ENCODE data around the gene FKBP5. TPM values are rescaled to one million over a fixed set of nuclear protein-coding genes. Genes with fewer than 3 reads are reported as not detected.

Gene FKBP5
- total and polyA plus RNA-seq, 5 donors, result 75.0 to 155 (median 110) TPM

GRCh38 chr6:35730745-35731413, 42.2 kb upstream of the FKBP5 start:
- WGBS, result 5% methylated on average over 15 of the region's 15 CpGs
- DNase-seq (peak in 1 of 3 donors; percentile 35), ATAC-seq (no peak)
- H3K27me3 ChIP-seq (ENCODE audit: control insufficient read depth, insufficient read depth), result no peaks in the 10 kb centered on the region
- H3K4me1 ChIP-seq (ENCODE audit: control insufficient read depth, insufficient read depth, low read length), result peaks cover 33% of the 10 kb centered on the region
- intact Hi-C loops (cut with DNase I), result loop anchor here in 2 of 4 donors (2.0 to 5.0 kb wide), 2 partner anchors 44 to 144 kb away; partner anchors contain the start of gene FKBP5 (in 1 of the 2)
- H3K9me3 ChIP-seq (ENCODE audit: control insufficient read depth, low read length), result no peaks in the 10 kb centered on the region
- peak overlapping the region; percentile 67 for H3K4me3 ChIP-seq (ENCODE audit: low read length)
- peak overlapping the region; percentile 100 for H3K27ac ChIP-seq (ENCODE audit: low read length)

DNA sequence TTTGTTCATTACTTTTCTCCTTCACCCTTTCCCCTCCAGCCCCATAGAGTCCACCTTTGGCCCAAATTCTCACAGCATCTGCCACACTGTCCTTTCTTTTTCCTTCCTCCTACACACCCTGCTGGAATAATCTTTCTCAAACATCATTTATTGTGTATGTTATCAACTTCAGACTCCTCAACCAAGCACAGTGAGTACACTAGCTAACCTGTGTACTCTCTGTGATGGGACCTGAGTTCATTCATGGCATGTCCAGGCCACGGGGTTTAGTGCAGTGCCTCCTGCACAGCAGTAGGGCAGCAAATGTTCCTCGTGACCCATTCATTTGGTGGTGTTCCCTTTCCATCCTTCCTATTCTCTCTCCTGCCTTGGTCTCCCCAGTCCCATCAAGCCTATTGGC, 41.0 kb upstream of the FKBP5 start:
- no peak overlapping the region for H3K4me3 ChIP-seq (ENCODE audit: low read length)
- WGBS, result 59% methylated on average over 2 of the region's 2 CpGs
- peak overlapping the region; percentile 57 for H3K27ac ChIP-seq (ENCODE audit: low read length)
- peaks cover 40% of the 10 kb centered on the region for H3K4me1 ChIP-seq (ENCODE audit: control insufficient read depth, insufficient read depth, low read length)
- no peaks in the 10 kb centered on the region for H3K27me3 ChIP-seq (ENCODE audit: control insufficient read depth, insufficient read depth)
- intact Hi-C loops (cut with DNase I), result loop anchor here (2.0 to 5.0 kb wide), 3 partner anchors 42 to 143 kb away; partner anchors contain the start of gene FKBP5 (in 3 of the 4)
- ATAC-seq (no peak), DNase-seq (no peak)
- no peaks in the 10 kb centered on the region for H3K9me3 ChIP-seq (ENCODE audit: control insufficient read depth, low read length)

DNA sequence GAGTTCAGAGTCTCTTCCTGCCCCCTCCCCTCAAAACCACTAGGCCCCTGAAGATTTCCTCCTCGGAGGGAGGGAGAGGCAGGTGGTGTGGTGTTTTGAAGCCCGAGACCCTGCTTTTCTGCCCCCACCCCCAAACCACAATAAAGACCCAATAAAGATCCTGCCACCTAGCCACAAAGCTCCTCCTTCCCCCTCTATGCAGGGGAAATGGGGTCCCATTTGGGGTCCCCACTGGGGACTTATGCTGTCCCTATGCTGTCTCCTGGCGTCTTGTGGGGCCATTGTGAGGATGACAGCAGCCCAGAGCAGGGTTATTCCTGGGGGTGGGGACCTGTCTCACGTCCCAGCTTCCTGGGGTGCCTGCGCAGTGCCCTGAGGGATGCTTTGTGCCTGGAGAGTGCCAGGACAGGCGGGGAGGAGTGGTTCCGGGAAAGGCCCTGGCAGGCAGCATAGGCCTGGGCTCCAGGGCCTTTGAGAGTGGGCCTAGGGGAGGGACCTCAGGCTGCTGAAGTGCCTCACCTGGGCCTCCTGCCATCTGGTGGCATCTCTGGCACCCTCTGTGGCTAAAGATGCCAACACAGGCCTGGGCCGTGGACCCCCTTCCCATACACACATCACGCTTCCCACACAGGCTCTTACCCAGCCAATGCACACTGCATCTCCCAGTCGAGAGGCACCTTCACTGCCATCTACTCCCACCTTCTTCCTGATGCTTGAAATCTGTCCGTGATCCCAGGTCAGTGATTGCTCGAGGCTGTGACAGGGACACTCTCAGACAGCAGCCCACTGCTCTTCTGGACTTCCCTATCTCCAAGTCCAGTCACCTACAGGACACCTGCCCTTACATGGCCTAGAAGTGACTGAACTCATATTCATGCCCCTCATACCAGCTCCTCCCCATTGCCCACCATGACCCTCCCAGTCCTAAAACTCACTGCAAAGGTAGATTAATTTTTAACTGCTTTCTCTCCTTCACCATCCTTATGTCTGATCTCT, 40.3 kb upstream of the FKBP5 start:
- intact Hi-C loops (cut with DNase I), result loop anchor here in 3 of 4 donors (5.0 kb wide), 2 partner anchors 42 to 127 kb away; partner anchors contain the start of gene FKBP5 (in 2 of the 3)
- H3K4me1 ChIP-seq (ENCODE audit: control insufficient read depth, insufficient read depth, low read length), result peaks cover 46% of the 10 kb centered on the region
- ATAC-seq (no peak), DNase-seq (peak; percentile 68 to 85 (median 78))
- no peak overlapping the region for H3K4me3 ChIP-seq (ENCODE audit: low read length)
- WGBS, result 57% methylated on average over 12 of the region's 12 CpGs
- no peaks in the 10 kb centered on the region for H3K27me3 ChIP-seq (ENCODE audit: control insufficient read depth, insufficient read depth)
- H3K9me3 ChIP-seq (ENCODE audit: control insufficient read depth, low read length), result no peaks in the 10 kb centered on the region
- peak overlapping the region; percentile 96 for H3K27ac ChIP-seq (ENCODE audit: low read length)

DNA sequence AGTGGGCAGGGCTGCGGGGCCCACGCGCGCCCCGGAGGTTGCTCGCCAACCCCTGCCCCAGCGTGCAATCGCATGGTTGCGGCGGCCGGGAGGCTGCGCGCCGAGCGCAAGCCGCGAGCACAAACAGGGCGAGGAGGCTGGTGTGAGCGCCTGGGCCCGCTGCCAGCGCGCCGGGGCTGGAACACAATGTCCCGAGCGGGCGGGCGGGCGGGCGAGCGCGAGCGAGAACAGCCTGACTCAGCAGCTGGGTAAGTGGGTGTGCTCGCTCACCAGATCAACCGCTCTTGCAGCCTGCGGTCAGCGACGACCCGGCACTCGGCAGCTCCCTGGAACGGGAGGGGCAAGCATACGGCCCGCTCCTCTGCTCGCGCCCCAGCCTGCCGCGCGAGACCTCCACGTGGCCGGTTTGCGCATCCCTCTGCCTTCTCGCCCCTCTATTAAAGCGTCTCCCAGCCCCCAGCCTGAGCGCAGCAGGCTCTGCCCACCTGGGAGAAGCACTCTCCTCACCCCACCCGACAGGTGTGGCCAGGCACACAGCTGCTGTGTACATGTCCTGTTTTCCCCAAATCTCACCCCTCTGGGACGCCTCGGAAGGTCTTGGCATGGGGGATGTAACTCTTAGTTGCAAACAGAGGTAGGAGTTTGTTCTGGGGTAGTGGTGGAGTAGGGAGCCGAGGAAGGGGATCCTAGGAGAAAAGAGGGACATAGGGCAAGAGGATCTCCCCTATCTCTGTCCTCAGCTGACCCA, 39.4 kb upstream of the FKBP5 start:
- no peaks in the 10 kb centered on the region for H3K27me3 ChIP-seq (ENCODE audit: control insufficient read depth, insufficient read depth)
- no peaks in the 10 kb centered on the region for H3K9me3 ChIP-seq (ENCODE audit: control insufficient read depth, low read length)
- peak overlapping the region; percentile 97 for H3K27ac ChIP-seq (ENCODE audit: low read length)
- H3K4me1 ChIP-seq (ENCODE audit: control insufficient read depth, insufficient read depth, low read length), result peaks cover 49% of the 10 kb centered on the region
- peak overlapping the region; percentile 27 for H3K4me3 ChIP-seq (ENCODE audit: low read length)
- intact Hi-C loops (cut with DNase I), result loop anchor here in 3 of 4 donors (5.0 kb wide), 2 partner anchors 41 to 126 kb away; partner anchors contain the start of gene FKBP5 (in 2 of the 3)
- ATAC-seq, result peak; percentile 71 to 74
- peak; percentile 96 to 99 (median 98) for DNase-seq
- 2% methylated on average over 57 of the region's 57 CpGs for WGBS

GRCh38 chr6:35727231-35727934, 38.7 kb upstream of the FKBP5 start:
- Histone ChIP-seq H3K4me1 (ENCODE audit: control insufficient read depth, insufficient read depth, low read length) (peaks cover 47% of the 10 kb centered on the region), H3K4me3 (ENCODE audit: low read length) (peak overlapping the region; percentile 27), H3K27me3 (ENCODE audit: control insufficient read depth, insufficient read depth) (no peaks in the 10 kb centered on the region), H3K27ac (ENCODE audit: low read length) (peak overlapping the region; percentile 97), H3K9me3 (ENCODE audit: control insufficient read depth, low read length) (no peaks in the 10 kb centered on the region)
- intact Hi-C loops (cut with DNase I), result loop anchor here in 3 of 4 donors (5.0 kb wide), 2 partner anchors 40 to 125 kb away; partner anchors contain the start of gene FKBP5 (in 2 of the 3)
- ATAC-seq (peak; percentile 40 to 54), DNase-seq (peak; percentile 91 to 96 (median 94))
- 2% methylated on average over 29 of the region's 29 CpGs for WGBS

DNA sequence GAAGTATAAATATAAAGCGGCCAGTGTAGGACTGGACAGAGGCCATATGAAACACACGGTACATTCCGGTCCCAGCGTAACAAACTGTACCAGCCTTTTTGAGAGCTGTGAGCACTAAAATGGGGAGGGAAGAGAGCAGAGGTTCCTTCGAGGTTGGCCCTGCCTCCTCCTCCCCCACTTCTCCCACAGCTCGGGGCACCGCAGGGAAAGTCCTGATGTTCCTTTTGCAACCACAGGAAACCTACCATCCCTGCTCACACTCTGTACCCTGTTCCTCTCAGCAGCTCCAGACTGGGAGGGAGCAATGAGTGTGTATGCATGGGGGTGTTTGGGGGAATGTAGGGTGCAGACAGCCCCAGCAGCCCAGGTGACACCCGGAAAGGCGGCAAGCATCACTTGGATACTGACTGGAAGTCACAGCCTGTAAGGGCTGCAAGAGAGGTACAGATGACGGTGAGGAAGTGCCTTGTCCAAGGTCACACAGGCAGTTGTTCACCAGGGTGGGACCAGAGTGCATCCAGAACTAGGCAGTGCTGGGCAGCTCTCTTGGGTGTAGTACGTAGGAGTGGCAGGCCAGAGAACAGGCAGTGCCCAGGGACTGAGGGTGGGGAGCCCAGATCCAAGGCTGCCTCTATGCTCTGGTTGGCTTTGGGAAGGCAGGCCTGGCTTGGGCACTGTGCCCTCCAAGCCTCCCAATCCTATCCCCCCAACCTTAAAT, 37.2 kb upstream of the FKBP5 start:
- peak overlapping the region; percentile 97 for H3K27ac ChIP-seq (ENCODE audit: low read length)
- ATAC-seq, result peak; percentile 40 to 43
- 30% methylated on average over 11 of the region's 11 CpGs for WGBS
- peaks cover 48% of the 10 kb centered on the region for H3K4me1 ChIP-seq (ENCODE audit: control insufficient read depth, insufficient read depth, low read length)
- no peak overlapping the region for H3K4me3 ChIP-seq (ENCODE audit: low read length)
- no peaks in the 10 kb centered on the region for H3K9me3 ChIP-seq (ENCODE audit: control insufficient read depth, low read length)
- intact Hi-C loops (cut with DNase I), result loop anchor here in 3 of 4 donors (2.0 to 5.0 kb wide), 3 partner anchors 37 to 124 kb away; partner anchors contain the start of gene FKBP5 (in 3 of the 3)
- DNase-seq, result peak; percentile 71 to 88 (median 76)
- no peaks in the 10 kb centered on the region for H3K27me3 ChIP-seq (ENCODE audit: control insufficient read depth, insufficient read depth)

GRCh38 chr6:35725081-35725708, 36.5 kb upstream of the FKBP5 start:
- Histone ChIP-seq H3K27me3 (ENCODE audit: control insufficient read depth, insufficient read depth) (no peaks in the 10 kb centered on the region), H3K9me3 (ENCODE audit: control insufficient read depth, low read length) (no peaks in the 10 kb centered on the region), H3K4me3 (ENCODE audit: low read length) (no peak overlapping the region), H3K27ac (ENCODE audit: low read length) (peak overlapping the region; percentile 97), H3K4me1 (ENCODE audit: control insufficient read depth, insufficient read depth, low read length) (peaks cover 50% of the 10 kb centered on the region)
- DNase-seq (no peak), ATAC-seq (no peak)
- 59% methylated on average over 5 of the region's 5 CpGs for WGBS
- intact Hi-C loops (cut with DNase I), result loop anchor here in 3 of 4 donors (2.0 to 5.0 kb wide), 3 partner anchors 36 to 123 kb away; partner anchors contain the start of gene FKBP5 (in 3 of the 3)

DNA sequence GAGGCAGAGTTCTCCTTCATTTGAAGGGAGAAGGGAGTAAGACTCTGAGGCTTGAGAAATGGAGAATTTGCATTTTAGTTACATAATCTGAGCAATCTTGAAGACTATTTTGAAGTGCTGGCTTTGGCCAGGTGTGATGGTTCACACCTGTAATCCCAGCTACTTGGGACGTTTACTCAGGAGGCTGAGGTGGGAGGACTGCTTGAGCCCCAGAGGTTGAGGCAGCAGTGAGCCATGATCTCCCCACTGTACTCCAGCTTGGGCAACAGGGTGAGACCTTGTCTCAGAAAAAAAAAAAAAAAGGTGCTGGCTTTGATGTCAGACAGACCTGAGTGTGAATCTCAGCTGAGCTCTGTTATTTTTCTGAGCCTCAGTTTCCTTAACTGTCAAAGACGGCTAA, 35.8 kb upstream of the FKBP5 start:
- H3K27ac ChIP-seq (ENCODE audit: low read length), result peak overlapping the region; percentile 67
- 88% methylated on average over 2 of the region's 2 CpGs for WGBS
- H3K9me3 ChIP-seq (ENCODE audit: control insufficient read depth, low read length), result no peaks in the 10 kb centered on the region
- no peak overlapping the region for H3K4me3 ChIP-seq (ENCODE audit: low read length)
- peaks cover 51% of the 10 kb centered on the region for H3K4me1 ChIP-seq (ENCODE audit: control insufficient read depth, insufficient read depth, low read length)
- intact Hi-C loops (cut with DNase I), result loop anchor here in 1 of 4 donors (2.0 kb wide), 1 partner anchor 36 kb away; the partner anchor contains the start of gene FKBP5
- no peaks in the 10 kb centered on the region for H3K27me3 ChIP-seq (ENCODE audit: control insufficient read depth, insufficient read depth)
- DNase-seq (no peak), ATAC-seq (no peak)

GRCh38 chr6:35724059-35724458, 35.3 kb upstream of the FKBP5 start:
- Histone ChIP-seq H3K4me3 (ENCODE audit: low read length) (no peak overlapping the region), H3K4me1 (ENCODE audit: control insufficient read depth, insufficient read depth, low read length) (peaks cover 50% of the 10 kb centered on the region), H3K27ac (ENCODE audit: low read length) (peak overlapping the region; percentile 67), H3K9me3 (ENCODE audit: control insufficient read depth, low read length) (no peaks in the 10 kb centered on the region), H3K27me3 (ENCODE audit: control insufficient read depth, insufficient read depth) (no peaks in the 10 kb centered on the region)
- intact Hi-C loops (cut with DNase I), result loop anchor here in 1 of 4 donors (2.0 kb wide), 1 partner anchor 35 kb away; the partner anchor contains the start of gene FKBP5
- ATAC-seq (no peak), DNase-seq (no peak)
- WGBS, result 85% methylated on average over 4 of the region's 4 CpGs
